Trophoblast cell (in vitro differentiated cells and primary cell): ENCODE measurements around the gene QSOX2.

Source experiments
- DNase-seq, 2 donors: peaks; one replicate each; pipeline ENCODE4 v3.0.0-alpha.2; 2016
- H2AFZ ChIP-seq: 2 replicates; pipeline ENCODE4 v1.6.1; 2013; ENCODE audit warnings: low read length, moderate library complexity, mild to moderate bottlenecking; ENCODE audit not compliant: insufficient read depth, poor library complexity
- H2AK5ac ChIP-seq: 2 replicates; pipeline ENCODE4 v1.6.1; 2013; ENCODE audit warnings: mild to moderate bottlenecking, low read length
- H2BK120ac ChIP-seq: 2 replicates; pipeline ENCODE4 v1.6.1; 2013; ENCODE audit warnings: low read length, mild to moderate bottlenecking, moderate library complexity; ENCODE audit not compliant: insufficient read depth, poor library complexity
- H2BK12ac ChIP-seq: 2 replicates; pipeline ENCODE4 v1.6.1; 2013; ENCODE audit warnings: mild to moderate bottlenecking, low read length, moderate library complexity
- H2BK5ac ChIP-seq: 2 replicates; pipeline ENCODE4 v1.6.1; 2013; ENCODE audit warnings: low read length, low read depth, moderate library complexity, mild to moderate bottlenecking; ENCODE audit not compliant: poor library complexity
- H3K14ac ChIP-seq: 2 replicates; pipeline ENCODE4 v1.6.1; 2013; ENCODE audit warnings: mild to moderate bottlenecking, low read length
- H3K18ac ChIP-seq: 2 replicates; pipeline ENCODE4 v1.6.1; 2013; ENCODE audit warnings: mild to moderate bottlenecking, low read length
- H3K23ac ChIP-seq: 2 replicates; pipeline ENCODE4 v1.6.1; 2013; ENCODE audit warnings: low read length
- H3K27ac ChIP-seq: 2 replicates; pipeline ENCODE4 v1.5.1; 2013; ENCODE audit warnings: low read depth, mild to moderate bottlenecking, inconsistent platforms, low read length, moderate library complexity
- H3K27me3 ChIP-seq: 2 replicates; pipeline ENCODE4 v1.6.1; 2013; ENCODE audit warnings: inconsistent platforms, mild to moderate bottlenecking, low read length, moderate library complexity; ENCODE audit not compliant: insufficient read depth
- H3K36me3 ChIP-seq, 2 experiments: 1 replicate in 1 of 2; 2 replicates in 1 of 2; pipeline ENCODE4 v1.6.1; 2013; ENCODE audit warnings: low read length in 2 of 2, mild to moderate bottlenecking in 2 of 2, moderate library complexity in 1 of 2; ENCODE audit not compliant: insufficient read depth in 2 of 2, control insufficient read depth in 1 of 2
- H3K4ac ChIP-seq: 2 replicates; pipeline ENCODE4 v1.6.1; 2013; ENCODE audit warnings: low read depth, mild to moderate bottlenecking, low read length, moderate library complexity
- H3K4me1 ChIP-seq, 2 experiments: 1 replicate in 1 of 2; 2 replicates in 1 of 2; pipeline ENCODE4 v1.6.1; 2013; ENCODE audit warnings: low read length in 2 of 2, mild to moderate bottlenecking in 2 of 2, moderate library complexity in 1 of 2; ENCODE audit not compliant: insufficient read depth in 2 of 2, control insufficient read depth in 1 of 2
- H3K4me2 ChIP-seq: 2 replicates; pipeline ENCODE4 v1.6.1; 2013; ENCODE audit warnings: inconsistent platforms, mild to moderate bottlenecking, low read length, moderate library complexity
- H3K4me3 ChIP-seq: 2 replicates; pipeline ENCODE4 v1.5.1; 2013; ENCODE audit warnings: mild to moderate bottlenecking, low read depth, low read length, inconsistent platforms
- H3K79me1 ChIP-seq: one replicate; pipeline ENCODE4 v1.6.1; 2013; ENCODE audit warnings: low read length
- H3K79me2 ChIP-seq: 2 replicates; pipeline ENCODE4 v1.6.1; 2013; ENCODE audit warnings: low read length, mild to moderate bottlenecking; ENCODE audit not compliant: control insufficient read depth, insufficient read depth, poor library complexity
- H3K9ac ChIP-seq: 2 replicates; pipeline ENCODE4 v1.6.1; 2013; ENCODE audit warnings: mild to moderate bottlenecking, low read length
- H3K9me3 ChIP-seq: 2 replicates; pipeline ENCODE4 v1.6.1; 2013; ENCODE audit warnings: low read depth, mild to moderate bottlenecking, control low read depth, inconsistent platforms, low read length; ENCODE audit not compliant: insufficient read depth
- H4K12ac ChIP-seq: 2 replicates; pipeline ENCODE4 v1.6.1; 2013; ENCODE audit warnings: low read depth, mild to moderate bottlenecking, low read length, moderate library complexity
- H4K8ac ChIP-seq: 2 replicates; pipeline ENCODE4 v1.6.1; 2013; ENCODE audit warnings: low read depth, mild to moderate bottlenecking, low read length, moderate library complexity
- H4K91ac ChIP-seq: one replicate; pipeline ENCODE4 v1.6.1; 2013; ENCODE audit warnings: low read depth, mild to moderate bottlenecking, low read length, moderate library complexity
- WGBS: extraction: QIAGEN DNeasy Blood & Tissue Kit; methylation state at CpG from one replicate; pipeline ENCODE4 v1.1.7; 2013; ENCODE audit warnings: missing lambda C conversion rate; ENCODE audit not compliant: insufficient read length, insufficient coverage; ENCODE audit errors: extremely low coverage; 5-methylcytosine and 5-hydroxymethylcytosine counted together

Gene QSOX2

GRCh38 chr9:136250676-136251075 lies 5.1 kb upstream of the QSOX2 start:
- no peak overlapping the region for H3K27ac ChIP-seq

GRCh38 chr9:136249877-136250559 lies 4.4 kb upstream of the QSOX2 start:
- no peak overlapping the region for H2AFZ ChIP-seq
- no peak overlapping the region for H3K9ac ChIP-seq
- no peak overlapping the region for H3K4me2 ChIP-seq
- H3K14ac ChIP-seq, result no peak overlapping the region
- H4K91ac ChIP-seq, result no peak overlapping the region
- no peaks in the 10 kb centered on the region for H3K36me3 ChIP-seq
- no peaks in the 10 kb centered on the region for H3K9me3 ChIP-seq
- no peak overlapping the region for H4K12ac ChIP-seq
- no peak overlapping the region for H3K23ac ChIP-seq
- H3K4me3 ChIP-seq, result no peak overlapping the region
- H2AK5ac ChIP-seq, result no peak overlapping the region
- H4K8ac ChIP-seq, result no peak overlapping the region
- H3K18ac ChIP-seq, result no peak overlapping the region
- H2BK120ac ChIP-seq, result no peak overlapping the region
- peaks cover 4 to 6% of the 10 kb centered on the region in 2 experiments for H3K4me1 ChIP-seq
- H2BK5ac ChIP-seq, result no peak overlapping the region
- H3K79me2 ChIP-seq, result no peaks in the 10 kb centered on the region
- no peaks in the 10 kb centered on the region for H3K27me3 ChIP-seq
- no peak overlapping the region for H3K27ac ChIP-seq
- no peak for DNase-seq
- no peaks in the 10 kb centered on the region for H3K79me1 ChIP-seq
- no CpG with 5 or more reads among the region's 30 CpGs for WGBS
- no peak overlapping the region for H2BK12ac ChIP-seq
- H3K4ac ChIP-seq, result no peak overlapping the region

More at GRCh38 chr9:136250676-136251075, 5.1 kb upstream of the QSOX2 start:
- peaks cover 3 to 5% of the 10 kb centered on the region in 2 experiments for H3K4me1 ChIP-seq
- no peak for DNase-seq
- H3K27me3 ChIP-seq, result no peaks in the 10 kb centered on the region
- no peaks in the 10 kb centered on the region for H3K79me2 ChIP-seq
- H3K4me3 ChIP-seq, result no peak overlapping the region
- no peak overlapping the region for H3K4ac ChIP-seq
- H2BK5ac ChIP-seq, result no peak overlapping the region
- no peak overlapping the region for H4K8ac ChIP-seq
- no peak overlapping the region for H4K91ac ChIP-seq
- no peaks in the 10 kb centered on the region for H3K9me3 ChIP-seq
- no peak overlapping the region for H3K14ac ChIP-seq
- no peak overlapping the region for H3K4me2 ChIP-seq
- no peak overlapping the region for H3K9ac ChIP-seq
- H2BK120ac ChIP-seq, result no peak overlapping the region
- no peak overlapping the region for H2AFZ ChIP-seq
- no peak overlapping the region for H3K23ac ChIP-seq
- H2AK5ac ChIP-seq, result no peak overlapping the region
- H4K12ac ChIP-seq, result no peak overlapping the region
- H3K18ac ChIP-seq, result no peak overlapping the region
- no peaks in the 10 kb centered on the region for H3K36me3 ChIP-seq
- WGBS, result no CpG with 5 or more reads among the region's 10 CpGs
- no peak overlapping the region for H2BK12ac ChIP-seq
- H3K79me1 ChIP-seq, result no peaks in the 10 kb centered on the region

- Histone ChIP-seq H3K4me1 (peaks cover 9 to 12% of the 10 kb centered on the region in 2 experiments), H4K91ac (no peak overlapping the region), H3K4me2 (no peak overlapping the region), H4K8ac (no peak overlapping the region), H2AFZ (no peak overlapping the region), H2AK5ac (no peak overlapping the region), H3K79me1 (no peaks in the 10 kb centered on the region), H4K12ac (no peak overlapping the region), H3K9ac (no peak overlapping the region), H3K9me3 (no peaks in the 10 kb centered on the region), H3K18ac (no peak overlapping the region), H2BK12ac (no peak overlapping the region), H3K14ac (no peak overlapping the region), H3K27me3 (no peaks in the 10 kb centered on the region), H3K36me3 (no peaks in the 10 kb centered on the region), H3K79me2 (no peaks in the 10 kb centered on the region), H3K4me3 (no peak overlapping the region), H2BK120ac (no peak overlapping the region), H3K23ac (no peak overlapping the region), H2BK5ac (no peak overlapping the region), H3K4ac (no peak overlapping the region), H3K27ac (no peak overlapping the region)
- no CpG with 5 or more reads among the region's 30 CpGs for WGBS
- no peak for DNase-seq
Measured at GRCh38 chr9:136248951-136249876, 3.6 kb upstream of the QSOX2 start.

DNA sequence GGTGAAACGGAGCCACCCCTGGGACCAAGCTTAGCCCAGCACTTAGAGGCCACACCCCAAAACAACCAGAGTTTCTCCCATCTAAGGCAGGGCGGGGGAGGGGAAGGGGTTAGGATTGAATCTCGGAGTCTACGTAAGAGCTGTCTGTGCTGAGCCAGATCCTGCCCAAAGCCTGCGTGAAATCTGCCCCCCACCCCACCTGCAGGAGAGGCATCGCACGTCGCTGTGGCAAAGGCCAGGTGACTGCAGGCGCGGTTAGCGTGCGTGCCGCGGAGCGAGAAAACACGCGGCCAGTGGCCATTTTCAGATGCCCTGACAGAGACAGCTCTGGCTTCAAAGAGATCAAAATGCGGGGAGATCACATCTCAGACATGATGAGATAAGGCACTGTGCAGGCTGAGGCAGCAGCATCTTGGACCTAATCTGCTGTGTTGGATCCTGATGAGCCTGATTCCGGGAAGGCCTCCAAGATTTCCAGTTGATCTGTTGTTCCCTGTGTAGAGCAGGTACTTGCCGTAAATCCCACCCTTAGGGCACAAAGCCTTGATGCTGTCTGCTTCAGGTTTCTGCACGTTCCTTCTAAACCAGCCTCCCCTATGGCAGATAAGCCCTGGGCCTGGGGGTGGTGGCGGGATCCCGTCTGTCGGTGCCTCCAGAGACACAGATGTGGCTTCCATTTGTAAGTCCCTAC lies 2.5 kb upstream of the QSOX2 start:
- no CpG with 5 or more reads among the region's 24 CpGs for WGBS
- no peak overlapping the region for H2AFZ ChIP-seq
- H3K4ac ChIP-seq, result no peak overlapping the region
- no peak overlapping the region for H2BK12ac ChIP-seq
- peaks cover 9 to 12% of the 10 kb centered on the region in 2 experiments for H3K4me1 ChIP-seq
- no peak overlapping the region for H4K12ac ChIP-seq
- H3K79me1 ChIP-seq, result no peaks in the 10 kb centered on the region
- no peak overlapping the region for H2BK120ac ChIP-seq
- H4K8ac ChIP-seq, result no peak overlapping the region
- H3K14ac ChIP-seq, result no peak overlapping the region
- DNase-seq, result peak; percentile 51 to 65
- H2BK5ac ChIP-seq, result no peak overlapping the region
- no peaks in the 10 kb centered on the region for H3K9me3 ChIP-seq
- no peak overlapping the region for H3K27ac ChIP-seq
- no peak overlapping the region for H2AK5ac ChIP-seq
- H3K4me2 ChIP-seq, result no peak overlapping the region
- H3K9ac ChIP-seq, result no peak overlapping the region
- no peak overlapping the region for H3K23ac ChIP-seq
- H3K79me2 ChIP-seq, result no peaks in the 10 kb centered on the region
- H3K36me3 ChIP-seq, result no peaks in the 10 kb centered on the region
- H3K27me3 ChIP-seq, result no peaks in the 10 kb centered on the region
- no peak overlapping the region for H4K91ac ChIP-seq
- no peak overlapping the region for H3K4me3 ChIP-seq
- no peak overlapping the region for H3K18ac ChIP-seq
